PFSK-1 (cell line): ENCODE results near the gene NUDT4.

Experiments
- FOXP2 ChIP-seq: optimal IDR thresholded peaks from 2 replicates; pipeline ENCODE3; 2011; ENCODE audit warnings: borderline replicate concordance, control low read depth, inconsistent platforms; ENCODE audit not compliant: insufficient read depth; ENCODE audit errors: extremely low read length, extremely low read depth
- POLR2AphosphoS5 ChIP-seq: IDR thresholded peaks from 2 replicates; pipeline ENCODE4 v1.6.1; 2012; ENCODE audit warnings: low read depth, mild to moderate bottlenecking, control low read depth, low read length, moderate library complexity
- SIN3A ChIP-seq: IDR thresholded peaks from 2 replicates; pipeline ENCODE4 v1.6.1; 2012; ENCODE audit warnings: mild to moderate bottlenecking, low read length, moderate library complexity, borderline replicate concordance; ENCODE audit not compliant: insufficient read depth
- TAF1 ChIP-seq: IDR thresholded peaks from 2 replicates; pipeline ENCODE4 v1.6.1; 2012; ENCODE audit warnings: low read length, control low read depth, borderline replicate concordance; ENCODE audit not compliant: insufficient read depth
- TF ChIP-seq, protein P1 (sequence below), 2 experiments: IDR thresholded peaks; 2 replicates each; pipeline versions ENCODE4 v1.6.1 to v1.8.0; 2011 to 2012; ENCODE audit warnings: low read depth in 2 of 2, low read length in 2 of 2, control low read depth in 1 of 2, inconsistent platforms in 1 of 2, mild to moderate bottlenecking in 1 of 2, moderate library complexity in 1 of 2; ENCODE audit not compliant: insufficient read depth in 1 of 2

Gene NUDT4

DNA sequence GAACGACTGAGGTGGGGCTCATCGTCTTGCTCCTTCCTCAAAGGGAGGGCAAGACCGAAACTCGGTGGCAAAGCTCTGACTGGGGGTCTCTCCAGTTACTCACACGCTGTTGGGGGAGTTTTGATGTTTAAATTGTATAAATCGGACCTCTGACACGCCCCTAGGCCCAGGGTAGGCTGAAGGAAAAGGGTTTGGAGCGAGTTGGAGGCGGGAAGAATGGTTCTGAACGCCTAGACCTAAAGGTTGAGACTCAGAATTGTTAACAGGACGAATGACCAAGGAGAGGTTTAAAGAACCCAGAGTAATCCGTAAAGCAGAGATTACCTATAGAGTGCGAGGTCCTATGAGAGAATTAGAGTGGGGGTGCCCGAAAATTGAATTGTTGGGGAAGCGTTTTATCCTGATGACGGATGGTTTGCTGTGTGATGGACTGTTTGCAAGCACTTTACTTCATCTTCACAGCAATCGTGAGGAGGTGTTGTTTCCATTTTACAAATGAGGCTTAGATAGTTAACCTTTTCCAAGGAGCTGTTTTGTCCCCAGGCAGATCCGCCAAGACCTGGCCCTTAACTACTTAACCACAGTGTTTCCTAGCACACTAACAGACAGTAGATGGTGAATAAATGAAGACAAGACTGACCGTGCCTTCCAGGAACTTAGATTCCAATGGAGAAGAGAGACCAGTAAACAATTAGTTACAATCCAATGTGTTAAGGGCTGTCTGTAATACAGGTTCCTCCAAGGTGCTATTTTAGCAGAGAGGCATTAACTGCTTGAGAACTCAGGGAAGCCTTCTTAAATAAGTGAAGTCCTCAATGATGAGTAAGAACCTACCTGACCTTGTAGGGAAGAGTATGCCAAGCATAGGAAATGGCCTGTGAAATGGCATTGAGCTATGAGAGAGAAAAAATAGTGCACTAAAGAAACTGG lies 65.0 kb downstream of the NUDT4 start:
- TF ChIP-seq POLR2AphosphoS5, result no peak; the same call in 1 of the 2 replicates
- no peak for TF ChIP-seq SIN3A
- TF ChIP-seq TAF1, result 0 out of 2 replicates have a peak, but pooled peaks have one; percentile 72

DNA sequence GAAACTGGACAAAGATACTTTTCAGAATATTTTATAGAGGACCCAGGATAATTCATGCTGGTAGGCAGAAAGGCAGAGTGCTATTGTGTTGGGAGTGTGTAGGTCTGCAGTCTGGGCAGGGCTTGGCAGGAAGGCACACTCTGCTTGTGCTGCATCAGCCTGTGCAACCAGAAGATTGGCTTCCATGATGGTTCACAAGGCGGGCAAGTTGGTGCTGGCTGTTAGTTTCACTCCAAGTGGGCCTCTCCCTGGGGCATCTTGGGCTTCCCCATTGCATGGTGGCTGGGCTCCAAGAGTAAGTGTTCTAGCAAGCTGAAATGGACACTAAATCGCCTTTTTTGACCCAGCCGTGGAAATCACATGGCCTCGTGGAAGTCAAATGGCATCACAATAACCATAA lies 65.9 kb downstream of the NUDT4 start:
- TF ChIP-seq TAF1, result no peak

DNA sequence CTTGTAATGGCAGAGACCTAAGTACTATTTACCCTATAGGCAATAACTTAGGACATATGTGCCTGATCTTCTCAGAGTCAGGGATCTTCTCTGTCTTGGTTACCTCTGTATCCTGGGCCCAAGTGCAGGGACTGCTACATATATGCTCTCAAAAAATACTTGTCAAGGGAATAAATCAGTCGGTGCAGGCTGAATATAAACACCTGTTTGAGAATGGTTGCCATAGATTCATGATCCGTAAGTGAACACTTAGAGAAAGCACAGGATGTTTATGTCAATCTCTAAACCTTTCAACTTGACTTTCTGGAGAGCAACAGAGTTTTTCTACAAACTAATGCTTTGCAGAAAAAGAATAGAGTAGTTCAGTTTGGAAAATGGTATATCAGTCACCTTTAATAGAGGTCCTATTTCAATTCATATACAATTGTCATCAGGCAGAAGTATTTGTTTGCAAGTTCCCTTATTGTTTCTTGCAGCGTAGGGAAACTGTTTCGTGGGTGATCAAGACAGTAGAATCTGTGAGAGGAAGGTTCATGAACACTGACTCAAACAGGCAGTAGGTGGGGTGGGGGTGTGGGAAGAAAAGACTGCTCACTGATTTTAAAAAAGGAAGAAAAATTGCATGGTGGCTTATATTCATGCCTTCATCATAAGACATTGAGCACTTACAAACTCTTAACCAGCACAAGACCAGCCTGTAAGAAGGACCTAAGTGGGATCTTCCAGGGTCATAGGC lies 70.0 kb downstream of the NUDT4 start:
- TF ChIP-seq, protein P1, sequence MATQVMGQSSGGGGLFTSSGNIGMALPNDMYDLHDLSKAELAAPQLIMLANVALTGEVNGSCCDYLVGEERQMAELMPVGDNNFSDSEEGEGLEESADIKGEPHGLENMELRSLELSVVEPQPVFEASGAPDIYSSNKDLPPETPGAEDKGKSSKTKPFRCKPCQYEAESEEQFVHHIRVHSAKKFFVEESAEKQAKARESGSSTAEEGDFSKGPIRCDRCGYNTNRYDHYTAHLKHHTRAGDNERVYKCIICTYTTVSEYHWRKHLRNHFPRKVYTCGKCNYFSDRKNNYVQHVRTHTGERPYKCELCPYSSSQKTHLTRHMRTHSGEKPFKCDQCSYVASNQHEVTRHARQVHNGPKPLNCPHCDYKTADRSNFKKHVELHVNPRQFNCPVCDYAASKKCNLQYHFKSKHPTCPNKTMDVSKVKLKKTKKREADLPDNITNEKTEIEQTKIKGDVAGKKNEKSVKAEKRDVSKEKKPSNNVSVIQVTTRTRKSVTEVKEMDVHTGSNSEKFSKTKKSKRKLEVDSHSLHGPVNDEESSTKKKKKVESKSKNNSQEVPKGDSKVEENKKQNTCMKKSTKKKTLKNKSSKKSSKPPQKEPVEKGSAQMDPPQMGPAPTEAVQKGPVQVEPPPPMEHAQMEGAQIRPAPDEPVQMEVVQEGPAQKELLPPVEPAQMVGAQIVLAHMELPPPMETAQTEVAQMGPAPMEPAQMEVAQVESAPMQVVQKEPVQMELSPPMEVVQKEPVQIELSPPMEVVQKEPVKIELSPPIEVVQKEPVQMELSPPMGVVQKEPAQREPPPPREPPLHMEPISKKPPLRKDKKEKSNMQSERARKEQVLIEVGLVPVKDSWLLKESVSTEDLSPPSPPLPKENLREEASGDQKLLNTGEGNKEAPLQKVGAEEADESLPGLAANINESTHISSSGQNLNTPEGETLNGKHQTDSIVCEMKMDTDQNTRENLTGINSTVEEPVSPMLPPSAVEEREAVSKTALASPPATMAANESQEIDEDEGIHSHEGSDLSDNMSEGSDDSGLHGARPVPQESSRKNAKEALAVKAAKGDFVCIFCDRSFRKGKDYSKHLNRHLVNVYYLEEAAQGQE (IDR thresholded peaks at IDR 0.05; ENCODE audit: insufficient read depth in 1 of 2, low read depth in 2 of 2, low read length in 2 of 2), result no peak
- TF ChIP-seq FOXP2 (no peak), SIN3A (no peak), TAF1 (no peak), POLR2AphosphoS5 (no peak)

DNA sequence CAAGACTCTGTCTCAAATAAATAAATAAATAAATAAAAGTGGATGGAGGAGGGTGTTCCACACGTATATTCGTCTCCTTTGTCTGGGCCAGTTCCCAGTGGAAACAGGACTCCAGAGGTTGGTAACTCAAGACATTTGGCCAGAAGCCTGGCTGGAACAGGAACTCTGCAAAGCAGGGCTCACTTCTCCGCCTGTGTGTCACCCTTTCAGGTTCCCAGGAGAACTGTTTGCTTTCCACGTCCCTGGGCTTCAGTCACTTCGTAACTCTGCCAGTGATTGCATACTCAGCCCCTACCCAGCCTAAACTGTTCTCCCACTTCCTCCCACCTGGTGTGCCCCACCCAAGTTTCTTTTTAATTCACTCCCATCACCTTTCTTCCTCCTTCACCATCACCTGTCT lies 71.1 kb downstream of the NUDT4 start:
- no peak for TF ChIP-seq POLR2AphosphoS5
- TF ChIP-seq SIN3A, result no peak
- TF ChIP-seq, protein P1 (IDR thresholded peaks at IDR 0.05; ENCODE audit: insufficient read depth in 1 of 2, low read depth in 2 of 2, low read length in 2 of 2), result no peak
- TF ChIP-seq TAF1, result no peak
- TF ChIP-seq FOXP2, result no peak

DNA sequence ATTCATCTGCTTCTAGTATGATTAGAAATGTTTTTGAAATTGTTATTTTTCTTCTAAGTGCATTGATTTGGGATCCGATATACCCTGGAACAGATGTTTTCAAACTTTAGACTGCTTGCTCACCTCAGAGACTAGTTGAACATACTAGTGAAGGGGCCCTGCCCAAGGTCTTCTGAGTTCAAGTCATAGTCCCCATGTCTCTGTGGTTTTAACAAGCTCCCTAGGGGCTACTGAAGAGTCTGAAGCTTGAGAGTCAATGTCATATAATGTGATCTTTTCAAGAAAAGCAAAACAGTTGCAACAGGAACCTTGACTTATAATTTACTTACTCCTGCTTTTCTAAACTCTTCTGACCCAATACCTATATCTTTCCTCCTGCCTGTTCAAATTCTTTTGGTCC lies 71.6 kb downstream of the NUDT4 start:
- no peak for TF ChIP-seq SIN3A
- no peak for TF ChIP-seq FOXP2
- TF ChIP-seq TAF1, result no peak
- TF ChIP-seq, protein P1 (IDR thresholded peaks at IDR 0.05; ENCODE audit: insufficient read depth in 1 of 2, low read depth in 2 of 2, low read length in 2 of 2), result no peak
- TF ChIP-seq POLR2AphosphoS5, result no peak
